ENCODE data around the gene CAND1. TPM values are rescaled to one million over a fixed set of nuclear protein-coding genes. Genes with fewer than 3 reads are reported as not detected.

The CAND1 gene
- 96.8 TPM for polyA plus RNA-seq (2013, experiment 1 of 2)
- 95.7 TPM for polyA plus RNA-seq (2013, experiment 2 of 2)

GRCh38 chr12:67268896-67269632 lies at the start of gene CAND1:
CAND1 (plus strand) TSS chr12:67269358; CDS start chr12:67269718, 360 bp downstream.
- no peaks in the 10 kb centered on the region for H3K27me3 ChIP-seq (ENCODE audit: insufficient read depth, low read length, poor library complexity)
- no peak within 1 kb of the TSS for H4K5ac ChIP-seq (ENCODE audit: low read length)
- H2BK120ac ChIP-seq (ENCODE audit: low read depth, low read length) = no peak within 1 kb of the TSS
- peak; percentile 99 for DNase-seq
- no CpG with 5 or more reads among the region's 61 CpGs for WGBS (ENCODE audit: extremely low coverage, insufficient coverage, low lambda C conversion rate)
- no peak within 1 kb of the TSS for H2BK15ac ChIP-seq (replicated peaks; ENCODE audit: low read depth)
- peak within 1 kb of the TSS; percentile 96 for H3K27ac ChIP-seq (ENCODE audit: low read depth, low read length)
- peak within 1 kb of the TSS; percentile 99 for H3K4me2 ChIP-seq (ENCODE audit: low read length)
- peak within 1 kb of the TSS; percentile 94 for H3K4me3 ChIP-seq (ENCODE audit: low read length)
- peak within 1 kb of the TSS; percentile 81 for H3K4ac ChIP-seq (ENCODE audit: low read depth, low read length)
- H4K8ac ChIP-seq (ENCODE audit: low read depth, low read length) = no peak within 1 kb of the TSS
- H3K9ac ChIP-seq (ENCODE audit: low read length) = peak within 1 kb of the TSS; percentile 96
- no peak within 1 kb of the TSS for H2AK5ac ChIP-seq (ENCODE audit: low read length)
- peak within 1 kb of the TSS; percentile 71 for H3K18ac ChIP-seq (ENCODE audit: low read length)
- H3K23ac ChIP-seq (ENCODE audit: low read length) = peak within 1 kb of the TSS; percentile 84
- peak within 1 kb of the TSS; percentile 98 for H2BK5ac ChIP-seq (ENCODE audit: low read length)
- H3K4me1 ChIP-seq (ENCODE audit: control insufficient read depth, low read depth, low read length) = no peaks in the 10 kb centered on the region
- no peaks in the 10 kb centered on the region for H3K36me3 ChIP-seq (ENCODE audit: control insufficient read depth, insufficient read depth, low read length)
- H3K79me2 ChIP-seq (ENCODE audit: control insufficient read depth, insufficient read depth, low read length) = peaks cover 37% of the 10 kb centered on the region
- H3K79me1 ChIP-seq (ENCODE audit: low read length) = no peaks in the 10 kb centered on the region
- H3K56ac ChIP-seq (ENCODE audit: low read length) = peak within 1 kb of the TSS; percentile 100

GRCh38 chr12:67220065-67220464 lies 49.1 kb upstream of the CAND1 start:
- Histone ChIP-seq H4K5ac (ENCODE audit: low read length) (no peak overlapping the region), H3K36me3 (ENCODE audit: control insufficient read depth, insufficient read depth, low read length) (no peaks in the 10 kb centered on the region), H2BK15ac (replicated peaks; ENCODE audit: low read depth) (no peak overlapping the region), H3K4ac (ENCODE audit: low read depth, low read length) (no peak overlapping the region), H3K79me1 (ENCODE audit: low read length) (no peaks in the 10 kb centered on the region), H2BK120ac (ENCODE audit: low read depth, low read length) (no peak overlapping the region), H3K9ac (ENCODE audit: low read length) (no peak overlapping the region), H3K56ac (ENCODE audit: low read length) (no peak overlapping the region), H3K23ac (ENCODE audit: low read length) (no peak overlapping the region), H4K8ac (ENCODE audit: low read depth, low read length) (no peak overlapping the region), H2AK5ac (ENCODE audit: low read length) (no peak overlapping the region), H3K18ac (ENCODE audit: low read length) (no peak overlapping the region), H3K27me3 (ENCODE audit: insufficient read depth, low read length, poor library complexity) (no peaks in the 10 kb centered on the region), H3K27ac (ENCODE audit: low read depth, low read length) (no peak overlapping the region), H3K79me2 (ENCODE audit: control insufficient read depth, insufficient read depth, low read length) (no peaks in the 10 kb centered on the region), H3K4me1 (ENCODE audit: control insufficient read depth, low read depth, low read length) (no peaks in the 10 kb centered on the region), H3K4me3 (ENCODE audit: low read length) (no peak overlapping the region), H2BK5ac (ENCODE audit: low read length) (no peak overlapping the region), H3K4me2 (ENCODE audit: low read length) (no peak overlapping the region)
- DNase-seq = peak; percentile 39
- no CpG with 5 or more reads among the region's 4 CpGs for WGBS (ENCODE audit: extremely low coverage, insufficient coverage, low lambda C conversion rate)

- Histone ChIP-seq H3K4me3 (ENCODE audit: low read length) (no peak overlapping the region), H3K9ac (ENCODE audit: low read length) (no peak overlapping the region), H3K27ac (ENCODE audit: low read depth, low read length) (no peak overlapping the region), H3K4me1 (ENCODE audit: control insufficient read depth, low read depth, low read length) (no peaks in the 10 kb centered on the region), H3K4ac (ENCODE audit: low read depth, low read length) (no peak overlapping the region), H3K79me1 (ENCODE audit: low read length) (no peaks in the 10 kb centered on the region), H4K8ac (ENCODE audit: low read depth, low read length) (no peak overlapping the region), H2AK5ac (ENCODE audit: low read length) (no peak overlapping the region), H3K23ac (ENCODE audit: low read length) (no peak overlapping the region), H2BK5ac (ENCODE audit: low read length) (no peak overlapping the region), H3K4me2 (ENCODE audit: low read length) (no peak overlapping the region), H2BK120ac (ENCODE audit: low read depth, low read length) (no peak overlapping the region), H3K79me2 (ENCODE audit: control insufficient read depth, insufficient read depth, low read length) (no peaks in the 10 kb centered on the region), H3K18ac (ENCODE audit: low read length) (no peak overlapping the region), H3K27me3 (ENCODE audit: insufficient read depth, low read length, poor library complexity) (no peaks in the 10 kb centered on the region), H3K56ac (ENCODE audit: low read length) (no peak overlapping the region), H4K5ac (ENCODE audit: low read length) (no peak overlapping the region), H3K36me3 (ENCODE audit: control insufficient read depth, insufficient read depth, low read length) (no peaks in the 10 kb centered on the region), H2BK15ac (replicated peaks; ENCODE audit: low read depth) (no peak overlapping the region)
- WGBS (ENCODE audit: extremely low coverage, insufficient coverage, low lambda C conversion rate) = no CpG with 5 or more reads among the region's 4 CpGs
- peak; percentile 65 for DNase-seq
Observed at GRCh38 chr12:67222302-67222701, 46.9 kb upstream of the CAND1 start.

- no peak overlapping the region for H3K4ac ChIP-seq (ENCODE audit: low read depth, low read length)
- H3K79me1 ChIP-seq (ENCODE audit: low read length) = no peaks in the 10 kb centered on the region
- H3K27me3 ChIP-seq (ENCODE audit: insufficient read depth, low read length, poor library complexity) = no peaks in the 10 kb centered on the region
- H3K4me1 ChIP-seq (ENCODE audit: control insufficient read depth, low read depth, low read length) = no peaks in the 10 kb centered on the region
- H4K5ac ChIP-seq (ENCODE audit: low read length) = no peak overlapping the region
- no peak overlapping the region for H4K8ac ChIP-seq (ENCODE audit: low read depth, low read length)
- H3K56ac ChIP-seq (ENCODE audit: low read length) = no peak overlapping the region
- no peak overlapping the region for H2AK5ac ChIP-seq (ENCODE audit: low read length)
- no peak overlapping the region for H3K9ac ChIP-seq (ENCODE audit: low read length)
- H3K4me2 ChIP-seq (ENCODE audit: low read length) = no peak overlapping the region
- no peak overlapping the region for H3K4me3 ChIP-seq (ENCODE audit: low read length)
- DNase-seq = no peak
- no peak overlapping the region for H3K18ac ChIP-seq (ENCODE audit: low read length)
- no peaks in the 10 kb centered on the region for H3K36me3 ChIP-seq (ENCODE audit: control insufficient read depth, insufficient read depth, low read length)
- no peaks in the 10 kb centered on the region for H3K79me2 ChIP-seq (ENCODE audit: control insufficient read depth, insufficient read depth, low read length)
- H3K27ac ChIP-seq (ENCODE audit: low read depth, low read length) = no peak overlapping the region
- no peak overlapping the region for H3K23ac ChIP-seq (ENCODE audit: low read length)
- no CpG with 5 or more reads among the region's 3 CpGs for WGBS (ENCODE audit: extremely low coverage, insufficient coverage, low lambda C conversion rate)
- H2BK15ac ChIP-seq (replicated peaks; ENCODE audit: low read depth) = no peak overlapping the region
- no peak overlapping the region for H2BK5ac ChIP-seq (ENCODE audit: low read length)
- no peak overlapping the region for H2BK120ac ChIP-seq (ENCODE audit: low read depth, low read length)
Observed at GRCh38 chr12:67223225-67223624, 45.9 kb upstream of the CAND1 start.

GRCh38 chr12:67237231-67237630 lies 31.9 kb upstream of the CAND1 start:
- Histone ChIP-seq H3K79me1 (ENCODE audit: low read length) (no peaks in the 10 kb centered on the region), H3K9ac (ENCODE audit: low read length) (no peak overlapping the region), H4K8ac (ENCODE audit: low read depth, low read length) (no peak overlapping the region), H3K4me1 (ENCODE audit: control insufficient read depth, low read depth, low read length) (peaks cover 4% of the 10 kb centered on the region), H3K27me3 (ENCODE audit: insufficient read depth, low read length, poor library complexity) (no peaks in the 10 kb centered on the region), H3K36me3 (ENCODE audit: control insufficient read depth, insufficient read depth, low read length) (no peaks in the 10 kb centered on the region), H3K23ac (ENCODE audit: low read length) (no peak overlapping the region), H3K79me2 (ENCODE audit: control insufficient read depth, insufficient read depth, low read length) (no peaks in the 10 kb centered on the region), H3K56ac (ENCODE audit: low read length) (no peak overlapping the region), H2AK5ac (ENCODE audit: low read length) (no peak overlapping the region), H3K4me2 (ENCODE audit: low read length) (no peak overlapping the region), H2BK5ac (ENCODE audit: low read length) (no peak overlapping the region), H3K18ac (ENCODE audit: low read length) (no peak overlapping the region), H2BK120ac (ENCODE audit: low read depth, low read length) (no peak overlapping the region), H4K5ac (ENCODE audit: low read length) (no peak overlapping the region), H3K4me3 (ENCODE audit: low read length) (no peak overlapping the region), H3K27ac (ENCODE audit: low read depth, low read length) (no peak overlapping the region), H3K4ac (ENCODE audit: low read depth, low read length) (no peak overlapping the region), H2BK15ac (replicated peaks; ENCODE audit: low read depth) (no peak overlapping the region)
- WGBS (ENCODE audit: extremely low coverage, insufficient coverage, low lambda C conversion rate) = no CpG with 5 or more reads among the region's 4 CpGs
- DNase-seq = peak; percentile 63

- WGBS (ENCODE audit: extremely low coverage, insufficient coverage, low lambda C conversion rate) = no CpG with 5 or more reads among the region's 2 CpGs
- no peaks in the 10 kb centered on the region for H3K36me3 ChIP-seq (ENCODE audit: control insufficient read depth, insufficient read depth, low read length)
- no peak overlapping the region for H3K4ac ChIP-seq (ENCODE audit: low read depth, low read length)
- no peak overlapping the region for H3K56ac ChIP-seq (ENCODE audit: low read length)
- H3K79me2 ChIP-seq (ENCODE audit: control insufficient read depth, insufficient read depth, low read length) = no peaks in the 10 kb centered on the region
- H3K79me1 ChIP-seq (ENCODE audit: low read length) = no peaks in the 10 kb centered on the region
- no peak overlapping the region for H2BK120ac ChIP-seq (ENCODE audit: low read depth, low read length)
- H3K27me3 ChIP-seq (ENCODE audit: insufficient read depth, low read length, poor library complexity) = no peaks in the 10 kb centered on the region
- H3K27ac ChIP-seq (ENCODE audit: low read depth, low read length) = no peak overlapping the region
- H3K18ac ChIP-seq (ENCODE audit: low read length) = no peak overlapping the region
- no peak overlapping the region for H4K8ac ChIP-seq (ENCODE audit: low read depth, low read length)
- H2AK5ac ChIP-seq (ENCODE audit: low read length) = no peak overlapping the region
- no peak overlapping the region for H2BK15ac ChIP-seq (replicated peaks; ENCODE audit: low read depth)
- H3K23ac ChIP-seq (ENCODE audit: low read length) = no peak overlapping the region
- no peak overlapping the region for H3K4me3 ChIP-seq (ENCODE audit: low read length)
- no peak overlapping the region for H3K4me2 ChIP-seq (ENCODE audit: low read length)
- DNase-seq = no peak
- H3K4me1 ChIP-seq (ENCODE audit: control insufficient read depth, low read depth, low read length) = peaks cover 4% of the 10 kb centered on the region
- no peak overlapping the region for H4K5ac ChIP-seq (ENCODE audit: low read length)
- H3K9ac ChIP-seq (ENCODE audit: low read length) = no peak overlapping the region
- no peak overlapping the region for H2BK5ac ChIP-seq (ENCODE audit: low read length)
Observed at GRCh38 chr12:67239061-67239460, 30.1 kb upstream of the CAND1 start.

Measured in mesendoderm (in vitro differentiated cells).